Astrocyte of the cerebellum (primary cell): Measurements from ENCODE around the gene OGFOD2.

Source experiments
- DNase-seq: peaks from one replicate; pipeline ENCODE4 v3.0.0-alpha.2; 2011; ENCODE audit warnings: low read depth
- H3K4me3 ChIP-seq: 2 replicates; pipeline ENCODE4 v1.5.1; 2011; ENCODE audit warnings: mild to moderate bottlenecking, low read depth, low read length, moderate library complexity
- in situ Hi-C: cut with HindIII; loops from 2 replicates; pipeline ENCODE4 v1.10.0; 2017; ENCODE audit warnings: low sequenced_read_pairs
- TF ChIP-seq, protein P1 (sequence below): IDR thresholded peaks from 2 replicates; pipeline ENCODE4 v1.5.1; 2012; ENCODE audit warnings: low read length, low read depth, moderate library complexity, mild to moderate bottlenecking; ENCODE audit errors: missing control alignments

The OGFOD2 gene

DNA sequence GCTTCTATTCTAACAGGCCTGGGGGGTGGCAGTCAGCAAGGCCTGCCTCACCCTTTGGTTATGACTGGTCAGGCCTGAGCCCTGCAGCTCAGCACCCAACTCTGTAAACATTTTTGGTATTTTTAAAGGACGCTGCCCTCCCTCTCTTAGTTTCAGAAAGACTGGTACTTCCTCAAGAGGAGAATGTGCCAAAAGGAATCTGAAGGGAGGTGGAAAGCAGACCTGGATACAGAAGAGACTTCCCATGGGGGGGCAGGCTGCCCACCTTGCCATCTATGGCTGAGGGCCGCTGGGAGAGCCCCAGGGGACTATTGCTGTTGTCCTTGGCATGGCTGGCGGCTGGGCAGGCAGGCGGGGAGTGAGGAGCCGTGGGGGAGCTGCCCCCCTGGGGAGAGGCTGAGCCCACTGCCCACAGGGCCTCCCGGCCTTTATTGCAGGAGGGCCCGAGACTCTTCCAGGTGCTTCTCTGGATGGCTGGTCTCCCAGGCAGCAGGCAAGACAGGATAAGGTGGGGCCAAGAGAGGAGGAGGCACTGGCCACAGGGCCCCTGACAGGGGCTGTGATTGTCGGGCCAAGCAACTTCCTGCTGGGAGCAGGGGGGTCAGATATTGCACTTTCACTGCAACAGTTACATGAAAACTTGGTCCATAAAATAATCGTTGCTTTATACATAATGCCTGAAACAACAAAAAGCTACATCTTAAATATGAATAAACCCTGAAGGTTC, 8.9 kb downstream of the OGFOD2 start:
- TF ChIP-seq, protein P1, sequence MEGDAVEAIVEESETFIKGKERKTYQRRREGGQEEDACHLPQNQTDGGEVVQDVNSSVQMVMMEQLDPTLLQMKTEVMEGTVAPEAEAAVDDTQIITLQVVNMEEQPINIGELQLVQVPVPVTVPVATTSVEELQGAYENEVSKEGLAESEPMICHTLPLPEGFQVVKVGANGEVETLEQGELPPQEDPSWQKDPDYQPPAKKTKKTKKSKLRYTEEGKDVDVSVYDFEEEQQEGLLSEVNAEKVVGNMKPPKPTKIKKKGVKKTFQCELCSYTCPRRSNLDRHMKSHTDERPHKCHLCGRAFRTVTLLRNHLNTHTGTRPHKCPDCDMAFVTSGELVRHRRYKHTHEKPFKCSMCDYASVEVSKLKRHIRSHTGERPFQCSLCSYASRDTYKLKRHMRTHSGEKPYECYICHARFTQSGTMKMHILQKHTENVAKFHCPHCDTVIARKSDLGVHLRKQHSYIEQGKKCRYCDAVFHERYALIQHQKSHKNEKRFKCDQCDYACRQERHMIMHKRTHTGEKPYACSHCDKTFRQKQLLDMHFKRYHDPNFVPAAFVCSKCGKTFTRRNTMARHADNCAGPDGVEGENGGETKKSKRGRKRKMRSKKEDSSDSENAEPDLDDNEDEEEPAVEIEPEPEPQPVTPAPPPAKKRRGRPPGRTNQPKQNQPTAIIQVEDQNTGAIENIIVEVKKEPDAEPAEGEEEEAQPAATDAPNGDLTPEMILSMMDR, result no peak
- DNase-seq, result no peak
- H3K4me3 ChIP-seq, result no peak overlapping the region
- in situ Hi-C loops, result no loop called here

DNA sequence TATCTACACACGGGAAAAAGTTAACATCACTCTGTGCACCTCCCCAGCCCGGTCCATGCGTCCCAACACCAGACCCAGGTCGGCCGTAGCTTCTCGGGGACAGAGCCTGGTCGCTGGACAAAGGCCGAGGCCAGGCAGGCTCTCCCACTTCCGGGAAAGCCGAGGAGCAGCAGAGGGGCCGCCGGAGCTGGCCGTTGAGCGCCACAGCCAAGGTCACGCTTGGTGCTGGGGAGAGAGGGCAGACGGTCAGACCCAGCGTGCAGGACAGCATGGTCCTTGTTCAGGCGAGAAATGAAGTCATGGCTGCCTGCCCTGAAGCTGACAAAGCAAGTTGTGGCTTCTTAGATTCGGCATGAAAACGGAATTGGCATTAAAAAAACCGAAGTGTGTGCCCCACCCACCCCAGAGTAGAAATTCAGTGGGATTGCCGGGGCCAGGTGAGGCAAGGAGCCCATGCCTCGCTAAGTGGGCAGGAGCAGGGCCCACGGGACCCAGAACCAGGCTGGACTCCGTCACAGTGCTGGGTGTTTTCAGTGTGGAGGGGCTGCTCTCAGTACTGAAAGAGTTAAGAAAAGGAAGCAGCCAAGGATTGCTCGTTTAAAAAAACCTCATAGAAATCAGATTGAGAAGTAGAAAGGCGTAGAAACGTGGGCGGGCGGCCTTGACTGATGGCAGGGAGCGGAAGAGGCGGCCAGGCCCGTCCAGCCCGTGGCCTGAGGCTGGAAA, 9.7 kb downstream of the OGFOD2 start:
- DNase-seq, result no peak
- in situ Hi-C loops, result no loop called here
- H3K4me3 ChIP-seq, result no peak overlapping the region
- TF ChIP-seq, protein P1, result no peak

DNA sequence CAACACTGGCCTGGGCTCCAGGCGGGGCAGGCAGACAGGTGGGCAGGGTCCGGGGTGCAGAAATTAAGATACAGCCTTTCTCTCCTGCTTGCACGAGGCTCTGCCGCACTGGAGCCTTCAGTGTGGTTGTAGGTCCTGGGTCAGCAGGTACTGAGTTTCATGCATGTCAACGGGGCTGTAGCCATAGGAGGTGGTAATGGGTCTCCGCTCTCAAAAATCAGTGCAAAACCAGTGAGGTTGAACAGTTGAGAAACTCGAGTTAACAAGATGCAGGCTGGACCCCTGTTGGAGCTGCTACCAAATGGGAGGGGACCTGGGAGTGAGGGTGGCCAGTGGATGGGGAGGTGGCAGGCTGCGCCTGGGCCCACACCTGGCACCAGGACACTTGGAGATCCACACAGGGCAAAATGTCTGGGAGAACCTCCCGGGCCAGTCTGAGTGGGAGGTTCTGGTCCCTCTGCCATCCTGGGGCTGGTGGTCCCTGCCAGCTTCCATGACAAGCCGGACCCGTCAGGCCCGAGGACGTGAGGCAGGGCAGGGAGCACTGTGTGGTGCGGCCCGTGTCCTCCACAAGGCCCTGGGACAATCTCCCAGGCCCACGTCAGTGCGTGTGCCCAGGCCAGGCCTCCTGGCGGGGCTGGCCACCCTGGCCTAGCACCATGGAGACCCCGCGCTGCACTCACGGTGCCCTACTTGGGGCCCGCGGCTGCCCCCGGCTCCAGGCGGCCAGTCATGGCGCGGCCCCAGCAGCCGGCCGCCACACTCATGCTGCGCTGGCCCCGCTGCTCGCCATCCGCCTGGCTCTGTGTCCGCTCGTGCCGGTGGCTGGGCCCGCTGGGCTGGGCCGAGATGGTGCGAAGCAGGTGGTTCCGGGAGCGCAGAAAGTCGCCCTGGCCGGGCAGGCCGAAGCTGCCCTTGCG, 10.6 kb downstream of the OGFOD2 start:
- TF ChIP-seq, protein P1, result no peak
- in situ Hi-C loops, result no loop called here
- no peak overlapping the region for H3K4me3 ChIP-seq
- no peak for DNase-seq

DNA sequence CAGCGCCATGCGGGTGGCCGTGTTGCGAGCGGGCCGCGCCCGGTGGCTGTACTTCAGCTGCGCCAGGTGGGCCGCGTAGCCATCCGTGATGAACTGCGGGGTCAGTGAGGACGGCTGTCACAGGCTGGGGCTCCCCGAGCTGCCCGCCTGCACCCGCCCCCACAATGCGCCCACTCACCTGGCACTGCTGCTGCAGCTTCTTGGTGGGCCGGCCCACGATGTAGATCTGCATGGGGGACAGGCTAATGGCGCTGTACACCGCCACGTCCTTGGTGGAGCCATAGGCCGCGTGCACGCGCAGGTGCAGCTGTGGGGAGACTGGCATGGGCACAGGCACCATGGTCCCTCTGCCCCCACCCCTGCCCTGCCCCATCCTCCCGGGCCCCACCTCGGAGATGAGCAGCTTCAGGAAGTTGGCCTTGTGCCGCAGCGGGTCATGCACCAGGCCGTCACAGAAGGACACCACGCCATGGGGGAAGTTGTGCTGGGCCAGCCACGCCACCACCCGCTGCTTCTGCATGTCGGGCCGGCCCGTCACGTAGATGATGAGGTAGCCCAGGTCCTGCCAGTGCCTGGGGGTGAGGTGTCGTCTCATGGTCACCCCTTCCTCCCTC, 11.3 kb downstream of the OGFOD2 start:
- in situ Hi-C loops, result no loop called here
- no peak overlapping the region for H3K4me3 ChIP-seq
- no peak for DNase-seq
- TF ChIP-seq, protein P1, result no peak

DNA sequence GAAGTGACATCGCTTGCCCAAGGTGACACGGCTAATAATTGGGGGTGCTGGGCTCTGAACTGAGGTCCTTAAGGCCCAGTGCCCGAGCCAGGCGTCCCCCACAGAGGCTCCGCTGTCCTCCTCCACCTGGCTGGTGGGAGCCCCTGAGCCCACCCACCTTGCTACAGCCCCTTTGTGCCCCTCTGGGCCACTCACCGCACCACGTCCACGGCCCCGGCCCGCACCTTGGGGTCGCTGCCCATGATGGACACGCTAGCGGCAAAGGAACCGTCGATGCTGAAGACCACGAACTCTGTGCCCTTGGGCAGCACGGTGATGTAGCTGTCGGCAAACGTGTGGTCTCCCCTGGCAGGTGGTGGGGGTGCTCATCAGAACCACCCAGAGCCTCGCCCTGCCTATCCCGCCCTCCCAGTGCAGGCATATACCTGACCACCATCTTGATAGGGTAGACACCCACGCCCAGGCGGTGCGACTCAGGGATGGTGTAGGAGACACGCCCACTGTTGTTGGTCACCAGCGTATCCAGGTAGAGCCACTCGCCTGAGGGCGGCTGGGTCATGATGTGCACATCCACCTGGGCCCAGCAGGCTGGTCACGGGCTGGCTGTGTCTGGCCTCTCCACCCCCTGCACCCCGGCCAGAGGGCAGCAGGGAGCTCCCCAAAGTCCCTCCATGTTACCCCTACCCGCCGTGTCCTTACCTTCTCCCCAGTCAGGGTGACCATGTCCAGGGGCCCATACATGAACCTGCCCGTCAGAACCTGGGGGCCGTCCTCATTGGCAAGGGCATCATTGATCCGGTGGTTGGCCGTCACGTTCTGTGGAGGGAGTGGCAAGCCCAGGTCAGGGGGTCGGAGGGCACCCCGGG, 12.3 kb downstream of the OGFOD2 start:
- in situ Hi-C loops, result no loop called here
- TF ChIP-seq, protein P1, result no peak
- H3K4me3 ChIP-seq, result no peak overlapping the region
- no peak for DNase-seq
